Measurements from ENCODE around the gene GXYLT1.
"Not testable (repeated sequence)": the region's sequence is repeated elsewhere in the genome, so short reads cannot be mapped to it uniquely, and the experiment has no call there.

GXYLT1 gene

GRCh38 chr12:42099433-42099832, 45.2 kb downstream of the GXYLT1 start:
- DNase-seq = no peak

- no peak for DNase-seq
Observed at GRCh38 chr12:42097971-42098370, 46.7 kb downstream of the GXYLT1 start.

- DNase-seq = no peak
Observed at GRCh38 chr12:42094277-42094676, 50.4 kb downstream of the GXYLT1 start.

GRCh38 chr12:42091769-42092168, 52.9 kb downstream of the GXYLT1 start:
- DNase-seq = no peak

GRCh38 chr12:42090899-42091298, 53.8 kb downstream of the GXYLT1 start:
- no peak for DNase-seq

- no peak for DNase-seq
Observed at GRCh38 chr12:42086031-42086430, 58.6 kb downstream of the GXYLT1 start.

GRCh38 chr12:42085594-42085993, 59.1 kb downstream of the GXYLT1 start:
- no peak for DNase-seq

- no peak for DNase-seq
Observed at GRCh38 chr12:42084522-42084921, 60.2 kb downstream of the GXYLT1 start.

- DNase-seq = no peak
Observed at GRCh38 chr12:42076976-42077375, 67.7 kb downstream of the GXYLT1 start.

- no peak for DNase-seq
Observed at GRCh38 chr12:42070036-42070435, 74.6 kb downstream of the GXYLT1 start.

GRCh38 chr12:42059127-42059526, 85.5 kb downstream of the GXYLT1 start:
- no peak for DNase-seq

GRCh38 chr12:42056130-42056529, 88.5 kb downstream of the GXYLT1 start:
- DNase-seq = no peak

- no peak for DNase-seq
Observed at GRCh38 chr12:42053456-42053855, 91.2 kb downstream of the GXYLT1 start.

- DNase-seq = not testable (repeated sequence)
Observed at GRCh38 chr12:42048980-42049379, 95.7 kb downstream of the GXYLT1 start.

GRCh38 chr12:42039577-42039976, 105.1 kb downstream of the GXYLT1 start:
- DNase-seq = no peak

GRCh38 chr12:42039176-42039575, 105.5 kb downstream of the GXYLT1 start:
- no peak for DNase-seq

GRCh38 chr12:42031847-42032564, 112.7 kb downstream of the GXYLT1 start:
- DNase-seq = no peak
